HS-27A (cell line): ENCODE results near the gene MCUB.
"Not testable (repeated sequence)": the region's sequence is repeated elsewhere in the genome, so short reads cannot be mapped to it uniquely, and the experiment has no call there.

Source experiments
- DNase-seq: peaks from one replicate; pipeline ENCODE4 v3.0.0-alpha.2; 2012; ENCODE audit warnings: low read depth, missing footprints

Gene MCUB

DNA sequence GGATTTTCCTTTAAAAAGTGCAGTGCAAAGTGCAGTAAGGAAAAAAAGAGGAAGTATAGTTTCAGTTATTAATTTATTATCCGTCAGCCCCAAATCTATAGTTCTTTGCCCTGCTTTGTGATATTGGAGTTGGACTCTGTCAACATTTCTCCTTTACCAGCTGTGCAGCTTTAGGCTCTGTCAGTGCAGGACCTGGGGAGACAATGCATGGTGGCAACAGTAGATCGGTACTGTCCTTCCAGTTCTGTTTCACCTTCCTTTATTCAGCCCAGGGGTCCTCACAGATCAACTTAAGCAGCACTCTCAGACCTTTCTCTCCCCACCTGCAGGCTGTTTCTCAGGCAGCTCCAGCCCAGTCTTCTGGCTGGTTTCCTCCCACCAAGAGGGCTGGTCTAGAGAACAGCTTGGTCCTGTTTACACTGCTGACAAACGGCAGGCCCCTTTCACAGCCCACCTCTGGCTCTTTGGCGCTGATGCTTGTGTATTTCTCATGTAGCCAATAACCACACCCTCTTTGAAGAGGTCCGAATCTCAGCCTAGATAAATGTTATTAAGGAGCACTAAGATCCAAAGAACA, 71.6 kb downstream of the MCUB start:
- no peak for DNase-seq

DNA sequence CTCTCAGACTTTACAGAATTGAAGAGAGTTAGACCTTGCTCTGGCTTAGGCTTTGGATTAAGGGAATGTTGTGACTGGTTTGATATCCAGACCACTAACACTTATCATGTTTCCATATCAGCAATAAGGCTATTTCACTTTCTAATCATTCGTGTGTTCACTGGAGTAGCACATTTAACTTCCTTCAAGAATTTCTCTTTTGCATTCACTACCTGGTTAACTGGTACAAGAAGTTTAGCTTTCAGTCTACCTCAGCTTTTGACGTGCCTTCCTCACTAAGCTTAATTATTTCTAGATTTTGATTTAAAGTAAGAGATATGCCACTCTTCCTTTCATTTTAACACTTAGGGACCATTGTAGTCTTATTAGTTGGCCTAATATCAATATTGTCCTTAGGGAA, 80.6 kb downstream of the MCUB start:
- DNase-seq: no peak

DNA sequence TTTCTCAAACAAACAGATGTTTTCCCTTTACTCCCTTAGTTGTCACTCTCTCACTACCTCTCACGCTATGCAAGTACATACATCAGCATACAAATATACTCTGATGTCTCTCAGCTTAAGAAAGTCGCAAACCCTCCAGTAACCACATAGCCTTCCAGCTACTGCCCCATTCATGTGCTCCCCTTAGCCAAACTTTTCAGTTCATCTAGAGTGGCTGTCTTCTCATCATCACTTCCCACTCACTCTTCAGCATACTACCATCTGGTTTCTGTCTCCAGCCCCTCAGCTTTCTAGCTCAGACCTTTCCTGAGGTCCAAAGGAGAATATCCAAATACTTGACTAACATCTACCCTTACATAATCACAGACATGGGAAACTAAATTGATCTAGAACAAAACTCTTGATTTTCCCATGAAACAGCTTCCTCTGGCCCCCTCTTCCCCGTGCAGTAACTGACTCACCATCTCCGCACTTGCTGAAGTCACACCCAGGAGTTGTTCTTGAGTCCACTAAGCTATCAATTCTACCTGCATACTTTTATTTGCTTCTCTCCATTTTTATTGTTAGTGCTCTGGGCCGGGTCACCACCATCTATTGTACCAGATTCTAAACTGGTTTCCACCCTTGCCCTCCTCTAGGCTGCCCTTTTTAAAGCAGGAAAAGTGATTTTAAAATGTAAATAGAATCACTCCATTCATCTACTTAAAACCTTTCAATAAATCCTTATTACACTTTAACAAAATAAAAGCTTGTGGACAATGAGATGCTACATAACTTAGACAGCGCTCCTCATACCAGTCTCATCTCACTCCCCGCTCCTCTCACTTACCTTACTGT, 86.0 kb downstream of the MCUB start:
- DNase-seq: no peak

- no peak for DNase-seq
Measured at GRCh38 chr4:109648266-109648996, 88.4 kb downstream of the MCUB start.

- no peak for DNase-seq
Measured at GRCh38 chr4:109648997-109649575, 89.0 kb downstream of the MCUB start.

DNA sequence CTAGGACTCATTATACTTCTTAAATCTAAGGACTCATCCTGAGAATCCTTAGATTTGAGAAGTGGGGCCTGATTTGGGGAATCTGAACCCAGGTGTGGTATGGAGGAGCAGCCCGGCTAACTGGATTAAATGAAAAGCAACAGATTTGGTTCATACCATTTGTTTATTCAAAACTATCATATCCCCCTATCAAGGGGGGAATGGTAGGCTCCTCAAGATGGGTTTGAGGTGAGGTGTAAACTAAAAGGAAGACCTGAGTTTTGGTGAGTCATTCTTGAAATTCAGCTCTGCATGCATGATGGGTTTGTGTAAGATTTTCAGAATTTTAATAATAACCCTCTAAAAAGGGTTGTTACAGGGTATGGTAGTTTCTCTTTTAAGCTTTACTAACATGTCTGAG, 89.8 kb downstream of the MCUB start:
- DNase-seq: no peak

- DNase-seq: no peak
Measured at GRCh38 chr4:109655396-109655795, 95.3 kb downstream of the MCUB start.

DNA sequence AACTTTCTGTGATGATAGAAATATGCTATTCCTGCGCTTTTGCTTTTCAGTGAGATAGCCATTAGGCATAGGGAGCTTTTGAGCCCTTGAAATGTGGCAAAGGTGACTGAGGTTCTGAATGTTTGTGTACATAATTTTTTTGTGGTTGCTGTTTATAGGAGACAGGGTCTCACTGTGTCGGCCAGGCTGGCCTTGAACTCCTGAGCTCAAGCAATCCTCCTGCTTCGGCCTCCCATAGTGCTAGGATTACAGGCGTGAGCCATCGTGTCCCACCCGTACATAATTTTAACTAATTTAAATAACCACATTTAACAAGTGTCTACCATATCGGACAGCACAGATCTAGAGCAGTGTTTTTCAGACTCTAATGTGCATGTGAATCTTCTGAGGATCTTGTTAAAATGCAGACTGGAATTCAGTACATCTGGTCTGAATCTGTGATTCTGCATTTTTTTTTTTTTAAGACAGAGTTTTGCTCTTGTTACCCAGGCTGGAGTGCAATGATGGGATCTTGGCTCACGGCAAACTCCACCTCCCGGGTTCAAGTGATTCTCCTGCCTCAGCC, 97.9 kb downstream of the MCUB start:
- DNase-seq: no peak

GRCh38 chr4:109658871-109659410, 98.9 kb downstream of the MCUB start:
- no peak for DNase-seq

- DNase-seq: no peak
Measured at GRCh38 chr4:109662116-109662515, 102.1 kb downstream of the MCUB start.

DNA sequence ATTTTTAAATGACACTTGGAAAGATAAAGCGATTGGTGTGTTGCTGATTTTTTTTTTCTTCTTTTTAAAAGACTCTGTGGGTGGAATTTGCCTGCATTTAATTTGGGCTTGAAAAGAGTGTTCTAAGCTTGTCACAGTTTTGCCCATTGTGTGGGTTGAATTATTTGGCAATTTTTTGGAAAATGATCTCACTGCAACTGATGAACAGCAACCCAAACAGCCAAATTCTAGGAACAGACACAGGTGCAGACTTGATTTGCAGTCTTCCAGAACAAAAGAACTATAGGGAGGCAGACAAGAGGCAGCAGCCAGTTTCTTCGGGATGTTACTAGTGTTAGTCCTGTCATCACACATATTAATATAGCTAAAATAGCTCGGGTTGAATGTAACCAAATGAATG, 102.7 kb downstream of the MCUB start:
- no peak for DNase-seq

DNA sequence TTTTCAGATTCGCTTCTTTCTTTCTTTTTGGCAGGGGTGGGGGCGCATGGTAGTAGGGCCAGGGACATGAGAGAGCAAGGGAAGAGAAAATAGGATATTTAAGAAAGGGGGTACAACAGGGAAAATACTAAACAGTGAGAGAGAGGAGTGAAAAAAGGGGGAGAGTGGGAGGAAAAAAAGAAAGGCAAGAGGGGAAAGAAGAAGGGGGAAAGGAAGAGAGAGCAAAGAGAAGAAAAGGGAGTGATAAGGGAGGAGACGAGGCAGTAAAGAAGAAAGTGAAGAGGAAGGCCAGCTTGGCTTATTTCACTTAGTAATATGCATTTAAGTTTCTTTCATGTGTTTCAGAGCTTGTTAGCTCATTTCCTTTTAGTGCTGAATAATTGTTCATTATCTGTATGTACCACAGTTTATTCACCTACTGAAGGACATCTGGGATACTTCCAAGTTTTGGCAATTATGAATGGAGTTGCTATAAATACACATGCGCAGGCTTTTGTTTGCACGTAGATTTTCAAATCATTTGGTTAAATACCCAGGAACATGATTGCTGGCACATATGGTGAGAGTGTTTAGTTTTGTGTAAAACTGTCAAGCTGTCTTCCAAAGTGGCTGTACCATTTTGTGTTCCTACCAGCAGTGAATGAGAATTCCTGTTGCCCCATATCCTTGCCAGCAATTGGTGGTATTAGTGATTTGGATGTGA, 105.9 kb downstream of the MCUB start:
- DNase-seq: no peak

- no peak for DNase-seq
Measured at GRCh38 chr4:109671350-109671749, 111.3 kb downstream of the MCUB start.

DNA sequence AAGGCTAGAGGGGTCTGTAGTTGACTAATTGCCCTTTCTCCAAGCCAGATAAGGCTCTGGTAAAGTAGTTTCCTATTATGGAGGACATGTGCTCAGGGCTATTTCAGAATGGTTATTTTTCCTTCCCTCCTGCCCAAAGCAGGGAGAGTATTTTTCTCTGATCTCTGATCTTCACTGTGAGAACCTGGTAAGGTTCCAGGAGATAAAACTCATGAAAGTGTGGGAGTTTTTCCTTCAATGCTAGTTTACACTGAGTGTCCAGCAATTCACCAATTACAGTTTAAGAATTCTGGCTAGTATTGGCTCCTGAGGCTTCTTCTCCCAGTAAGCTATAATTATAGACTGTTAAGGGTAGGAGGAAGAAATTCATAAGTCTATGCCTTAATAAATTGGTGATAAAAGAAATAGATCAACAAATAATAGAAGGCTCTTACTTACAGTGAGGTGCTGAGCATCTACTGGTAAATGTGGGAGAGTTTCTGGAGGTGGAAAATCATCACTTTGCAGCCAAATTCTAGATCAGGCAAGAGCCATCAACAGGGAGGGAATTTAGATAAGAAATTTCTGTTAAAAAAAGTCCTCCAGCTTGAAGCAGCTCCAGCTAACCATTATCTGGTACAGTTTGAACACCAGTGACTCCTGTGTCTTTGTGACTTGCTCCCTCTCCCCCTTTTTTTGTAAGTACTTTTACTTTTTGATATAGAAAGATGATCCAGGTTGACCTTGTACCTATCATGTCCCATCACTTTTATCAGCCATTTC, 112.3 kb downstream of the MCUB start:
- DNase-seq: no peak

GRCh38 chr4:109673303-109673702, 113.3 kb downstream of the MCUB start:
- DNase-seq: no peak

DNA sequence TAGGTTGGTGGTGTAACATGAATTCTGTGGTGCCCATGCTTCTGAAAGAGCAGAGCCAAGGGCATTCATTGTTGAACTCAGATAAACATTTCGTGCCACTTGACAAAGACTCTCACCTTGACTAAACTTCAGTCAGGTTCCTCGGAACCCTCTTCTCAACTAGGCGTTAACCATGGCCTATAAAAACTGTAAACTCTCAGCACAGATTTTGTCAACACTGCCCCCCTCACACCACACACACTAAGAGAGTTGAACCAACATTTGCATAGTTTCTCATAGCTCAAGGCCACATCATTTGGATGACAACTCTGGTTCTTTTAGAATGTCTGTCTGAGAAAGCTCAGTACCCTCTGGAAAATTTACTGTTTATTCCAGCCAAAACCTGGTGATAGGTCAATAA, 115.1 kb downstream of the MCUB start:
- no peak for DNase-seq

DNA sequence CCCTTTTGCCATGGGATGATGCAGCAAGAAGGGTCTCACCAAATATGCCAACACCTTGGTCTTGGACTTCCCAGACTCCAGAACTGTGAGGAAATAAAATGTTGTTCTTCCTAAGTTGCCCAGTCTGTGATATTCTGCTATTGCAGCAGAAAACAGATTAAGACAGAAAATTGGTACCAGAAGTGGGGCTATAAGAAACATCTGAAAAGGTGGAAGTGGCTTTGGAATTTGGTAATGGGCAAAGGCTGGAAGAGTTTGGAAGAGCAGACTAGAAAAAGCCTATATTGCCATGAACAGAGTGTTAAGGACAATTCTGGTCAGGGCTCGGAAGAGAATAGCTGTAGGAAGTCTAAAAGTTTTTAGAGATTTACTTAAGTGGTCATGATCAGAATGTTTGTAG, 115.8 kb downstream of the MCUB start:
- DNase-seq: no peak

DNA sequence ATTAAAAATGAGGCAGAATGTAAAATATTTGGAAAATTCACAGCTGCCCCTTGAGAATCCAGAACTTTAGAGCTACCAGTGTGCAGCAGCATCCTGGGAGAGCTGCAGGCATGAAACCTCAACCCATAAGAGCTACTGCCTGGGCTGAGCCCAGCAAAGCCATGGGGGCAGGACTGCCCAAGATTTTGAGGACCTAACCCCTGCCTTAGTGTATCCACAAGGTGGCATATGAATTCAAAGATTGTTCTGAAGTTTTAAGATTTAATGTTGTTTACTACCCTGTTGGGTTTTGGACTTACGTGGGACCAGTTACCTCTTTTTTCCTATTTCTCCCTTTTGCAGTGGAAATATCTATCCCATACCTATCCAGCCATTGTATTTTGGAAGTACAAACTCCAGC, 116.8 kb downstream of the MCUB start:
- no peak for DNase-seq

GRCh38 chr4:109678472-109678871, 118.4 kb downstream of the MCUB start:
- not testable (repeated sequence) for DNase-seq

- not testable (repeated sequence) for DNase-seq
Measured at GRCh38 chr4:109678925-109679324, 118.9 kb downstream of the MCUB start.

- DNase-seq: no peak
Measured at GRCh38 chr4:109682875-109683274, 122.8 kb downstream of the MCUB start.
